HG02763 (cell line): Measurements from ENCODE around the gene UBAC2.

Experiments used
- ATAC-seq: cut with Tn5 transposase; IDR thresholded peaks from one replicate; pipeline ENCODE4 v1.9.1; 2021; ENCODE audit warnings: mild to moderate bottlenecking, moderate library complexity; ENCODE audit not compliant: unreplicated experiment

The UBAC2 gene

GRCh38 chr13:99370481-99371275 is 170.0 kb downstream of the UBAC2 start:
- ATAC-seq = no peak

GRCh38 chr13:99371956-99372355 is 171.3 kb downstream of the UBAC2 start:
- ATAC-seq = no peak

DNA sequence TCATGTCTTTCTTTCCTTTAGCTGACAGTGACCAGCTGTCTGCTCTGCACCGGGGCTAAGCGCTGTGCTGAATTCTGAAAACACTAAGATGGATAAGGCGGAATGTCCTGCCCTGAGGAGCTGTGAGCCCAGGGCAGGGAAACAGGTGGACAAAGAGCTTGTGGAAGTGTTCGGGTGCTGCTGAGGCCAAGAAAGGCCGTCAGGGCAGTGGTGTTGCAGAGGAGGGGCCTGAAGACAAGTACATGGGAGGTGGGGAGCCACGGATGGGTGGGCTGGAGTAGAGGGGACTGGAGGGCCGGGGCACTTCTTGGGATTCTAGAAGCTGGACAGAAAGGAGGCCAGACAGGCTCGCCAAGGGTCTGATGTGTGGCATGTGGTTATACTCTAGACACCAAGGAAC is 172.8 kb downstream of the UBAC2 start:
- ATAC-seq = no peak

DNA sequence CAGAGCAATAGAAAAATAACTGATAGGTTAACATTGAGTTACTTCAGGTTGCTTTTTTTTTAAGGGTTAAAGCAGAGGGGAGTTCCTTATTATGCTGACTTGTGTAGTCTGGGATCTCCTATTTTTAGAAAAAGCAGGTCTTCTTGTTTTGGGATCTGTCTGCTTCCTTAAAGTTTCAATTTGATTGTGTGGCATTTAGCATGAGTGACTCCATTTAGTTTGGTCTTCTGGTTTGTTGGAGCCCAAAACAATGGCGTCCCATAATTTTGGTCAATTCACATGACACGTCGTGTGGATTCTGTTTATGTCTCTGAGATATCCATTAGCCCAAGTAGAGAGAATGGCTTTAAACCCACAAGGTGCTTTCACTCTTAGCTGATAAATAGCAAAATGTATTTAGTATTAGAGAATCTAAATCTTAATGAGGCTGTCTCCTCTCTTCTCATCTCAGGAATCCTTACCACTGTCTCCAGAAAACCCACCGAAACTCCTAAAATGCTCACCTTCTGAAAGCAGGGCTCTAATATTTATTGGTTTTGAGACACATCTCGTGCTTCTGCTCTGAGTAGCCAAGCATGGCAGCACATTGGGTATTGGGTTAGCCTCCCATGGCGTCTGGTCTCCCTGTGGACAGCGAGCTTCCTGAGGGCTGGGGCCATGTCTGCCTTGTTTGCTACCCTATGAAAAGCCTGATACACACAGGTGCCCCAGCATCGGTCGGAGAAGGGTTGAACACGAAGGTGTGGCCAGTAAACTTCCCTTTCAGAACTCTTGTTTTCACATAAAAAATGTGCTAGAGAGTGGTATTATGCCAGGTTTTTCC is 173.7 kb downstream of the UBAC2 start:
- no peak for ATAC-seq

GRCh38 chr13:99374994-99375737 is 174.5 kb downstream of the UBAC2 start:
- ATAC-seq = peak; percentile 40

GRCh38 chr13:99375738-99376080 is 175.1 kb downstream of the UBAC2 start:
- ATAC-seq = no peak

DNA sequence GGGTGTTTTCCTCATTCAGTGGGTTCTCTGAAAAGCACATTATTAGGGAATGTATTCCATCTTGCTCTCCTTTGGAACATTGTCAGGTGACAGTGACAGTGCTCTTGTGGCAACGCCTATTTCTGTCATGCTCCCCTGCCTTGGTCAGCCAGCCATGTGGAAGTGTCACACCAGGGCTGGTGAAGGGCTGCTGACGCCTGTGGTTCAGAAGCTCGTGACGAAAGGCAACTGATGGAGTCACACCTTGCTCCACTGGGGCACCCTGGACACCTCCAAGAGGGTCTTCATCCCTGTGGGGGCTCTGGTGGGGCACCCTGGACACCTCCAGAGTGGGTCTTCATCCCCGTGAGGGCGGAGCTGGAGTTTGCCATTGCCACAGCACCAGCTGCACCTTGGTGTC is 175.5 kb downstream of the UBAC2 start:
- peak; percentile 37 for ATAC-seq

GRCh38 chr13:99376924-99377323 is 176.3 kb downstream of the UBAC2 start:
- ATAC-seq = no peak

GRCh38 chr13:99377641-99378040 is 177.0 kb downstream of the UBAC2 start:
- no peak for ATAC-seq

- ATAC-seq = no peak
Observed at GRCh38 chr13:99378985-99379733, 178.5 kb downstream of the UBAC2 start.

GRCh38 chr13:99379856-99380801 is 179.5 kb downstream of the UBAC2 start:
- no peak for ATAC-seq

DNA sequence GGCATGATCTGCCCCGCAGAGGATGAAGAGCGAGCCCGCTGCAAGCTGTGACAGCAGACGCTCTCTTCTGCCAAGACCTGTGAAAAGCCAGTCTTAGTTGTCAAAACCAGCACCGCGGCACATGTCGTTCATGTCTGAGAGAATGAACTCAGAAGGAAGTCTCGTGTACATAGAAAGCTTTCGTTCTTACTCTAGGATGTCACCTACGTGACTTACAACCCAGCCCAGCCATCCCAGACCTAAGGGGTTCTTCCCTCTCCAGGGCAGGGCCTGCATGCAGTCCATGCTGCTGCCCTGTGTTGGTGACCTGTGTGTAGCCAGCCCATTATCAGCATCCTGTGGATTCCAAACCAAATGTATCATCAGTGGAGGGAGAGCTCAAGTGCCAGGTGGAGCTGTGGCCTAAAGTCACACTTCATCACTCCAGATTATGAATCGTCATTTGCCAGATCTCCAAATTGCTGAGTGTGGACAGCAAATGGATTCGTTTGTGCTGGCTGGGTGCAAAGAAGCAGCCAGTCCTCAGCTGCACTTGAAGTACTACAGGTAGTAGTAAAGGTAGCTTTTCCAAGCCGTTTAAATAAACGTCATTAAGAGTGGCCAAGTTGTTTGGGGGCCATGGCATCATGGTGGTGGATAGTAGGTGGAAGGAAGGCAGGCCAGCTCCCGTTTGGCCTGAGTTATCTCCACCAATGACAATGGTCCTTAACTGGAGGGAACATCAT is 180.4 kb downstream of the UBAC2 start:
- peak; percentile 69 for ATAC-seq

DNA sequence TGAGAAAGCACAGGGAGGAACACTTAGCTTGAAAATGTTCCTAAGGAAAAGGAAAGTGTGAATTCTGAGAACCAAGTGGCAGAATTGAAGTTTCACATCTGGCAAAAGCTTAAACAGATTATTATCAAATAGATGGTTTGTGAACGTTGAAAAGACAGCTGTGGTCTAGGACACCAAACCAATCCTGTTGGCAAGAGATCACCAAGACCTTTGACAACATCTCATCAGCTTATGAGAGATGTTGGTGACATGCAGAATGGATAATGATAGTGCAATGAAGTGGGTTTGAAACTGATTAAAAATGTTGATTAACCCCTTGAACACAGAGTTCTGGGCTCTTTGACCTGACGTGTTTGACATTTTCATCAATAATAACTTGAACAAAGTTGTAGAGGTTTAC is 181.1 kb downstream of the UBAC2 start:
- no peak for ATAC-seq

GRCh38 chr13:99382428-99383133 is 181.9 kb downstream of the UBAC2 start:
- no peak for ATAC-seq

GRCh38 chr13:99383511-99383921 is 182.9 kb downstream of the UBAC2 start:
- ATAC-seq = no peak

GRCh38 chr13:99383946-99384345 is 183.3 kb downstream of the UBAC2 start:
- ATAC-seq = no peak

- ATAC-seq = no peak
Observed at GRCh38 chr13:99384468-99384867, 183.8 kb downstream of the UBAC2 start.

GRCh38 chr13:99385161-99385560 is 184.5 kb downstream of the UBAC2 start:
- ATAC-seq = no peak
